Endothelial cell of umbilical vein (primary cell): Measurements from ENCODE around the gene WDR27. TPM values are rescaled to one million over a fixed set of nuclear protein-coding genes. Genes with fewer than 3 reads are reported as not detected.

Experiments
- BruUV-seq: library from RNA; stranded (reverse); fragments of 400-500 nt; replicated peaks from 2 replicates; lab custom pipeline; 2021; lab: Mats Ljungman, UMichigan
- CTCF ChIA-PET: fragments of 300-600, 350-600 bp; sonication (Branson Sonifier 250); formaldehyde crosslinking; loops from one replicate; lab custom pipeline; 2021; ENCODE audit warnings: antibody characterized with exemption, inconsistent platforms; lab: Charles Lee
- POLR2A ChIA-PET: fragments of 300-600, 350-600 bp; sonication (Branson Sonifier 250); formaldehyde crosslinking; loops from one replicate; lab custom pipeline; 2021; ENCODE audit warnings: antibody characterized with exemption, inconsistent platforms; lab: Charles Lee
- DNase-seq: peaks from one replicate; pipeline ENCODE4 v3.0.0-alpha.2; 2011; ENCODE audit warnings: low read depth, low spot score
- FAIRE-seq: peaks from 2 replicates; lab custom pipeline; 2011; peaks lifted over from hg19 to GRCh38; lab: Jason Lieb, UNC
- H2AFZ ChIP-seq: 2 replicates; pipeline ENCODE4 v1.6.0; 2012; ENCODE audit warnings: low read depth, low read length, control low read depth, inconsistent platforms
- H3K27ac ChIP-seq: 2 replicates; pipeline ENCODE4 v1.5.1; 2011; ENCODE audit warnings: low read depth, mild to moderate bottlenecking, control low read depth, low read length, moderate library complexity; ENCODE audit not compliant: insufficient read depth
- H3K27me3 ChIP-seq, 2 experiments: 2 replicates each; pipeline versions ENCODE4 v1.6.0 to v1.6.1; 2011; ENCODE audit warnings: low read length in 2 of 2, mixed read lengths in 1 of 2; ENCODE audit not compliant: control insufficient read depth in 2 of 2, insufficient read depth in 2 of 2
- H3K36me3 ChIP-seq, 2 experiments: 2 replicates in 1 of 2; 3 replicates in 1 of 2; pipeline ENCODE4 v1.5.1; 2011; ENCODE audit warnings: low read length in 2 of 2, mild to moderate bottlenecking in 1 of 2, moderate library complexity in 1 of 2; ENCODE audit not compliant: control insufficient read depth in 2 of 2, insufficient read depth in 2 of 2; ENCODE audit errors: extremely low read depth in 1 of 2
- H3K4me1 ChIP-seq: 3 replicates; pipeline ENCODE4 v1.5.1; 2011; ENCODE audit warnings: mild to moderate bottlenecking, low read length; ENCODE audit not compliant: control insufficient read depth, insufficient read depth; ENCODE audit errors: extremely low read depth
- H3K4me2 ChIP-seq: 2 replicates; pipeline ENCODE4 v1.6.1; 2011; ENCODE audit warnings: low read length, control low read depth, mixed read lengths; ENCODE audit not compliant: insufficient read depth
- H3K4me3 ChIP-seq, 3 experiments: fragments of 200-600 bp in 1 of 3; sonication (generic), shearing (Covaris generic) in 1 of 3; replicated peaks in 1 of 3; 2 replicates each; pipeline ENCODE4 v1.5.1; 2011 to 2016; ENCODE audit warnings: control low read depth in 3 of 3, low read length in 3 of 3, mild to moderate bottlenecking in 2 of 3, inconsistent platforms in 1 of 3, low read depth in 1 of 3, moderate library complexity in 1 of 3; ENCODE audit not compliant: insufficient read depth in 1 of 3
- H3K79me2 ChIP-seq: 2 replicates; pipeline ENCODE4 v1.6.0; 2012; ENCODE audit warnings: low read length, inconsistent platforms; ENCODE audit not compliant: control insufficient read depth, insufficient read depth
- H3K9ac ChIP-seq: replicated peaks from 2 replicates; pipeline ENCODE3; 2011; ENCODE audit warnings: low read length, control low read depth; ENCODE audit not compliant: insufficient read depth; ENCODE audit errors: extremely low read depth
- H3K9me1 ChIP-seq: replicated peaks from 3 replicates; pipeline ENCODE4 v1.6.0; 2011; ENCODE audit warnings: mild to moderate bottlenecking, low read length; ENCODE audit not compliant: control insufficient read depth, insufficient read depth; ENCODE audit errors: extremely low read depth
- H3K9me3 ChIP-seq: replicated peaks from 2 replicates; pipeline ENCODE4 v1.5.1; 2012; ENCODE audit warnings: low read length, inconsistent platforms; ENCODE audit not compliant: control insufficient read depth, insufficient read depth
- H4K20me1 ChIP-seq: replicated peaks from 2 replicates; pipeline ENCODE3; 2011; ENCODE audit warnings: mild to moderate bottlenecking, low read length; ENCODE audit not compliant: control insufficient read depth, insufficient read depth; ENCODE audit errors: extremely low read depth
- CTCF ChIP-seq, 2 donors: IDR thresholded peaks; 1 replicate in 1 of 2; 2 replicates in 1 of 2; pipeline ENCODE4 v1.5.1; 2011; ENCODE audit warnings: low read length in 2 of 2, mild to moderate bottlenecking in 2 of 2, moderate library complexity in 2 of 2, control low read depth in 1 of 2, inconsistent platforms in 1 of 2, low read depth in 1 of 2; ENCODE audit not compliant: insufficient read depth in 1 of 2; ENCODE audit errors: extremely low read depth in 1 of 2
- EZH2 ChIP-seq: IDR thresholded peaks from 2 replicates; pipeline ENCODE4 v1.6.1; 2012; ENCODE audit warnings: borderline replicate concordance, low read depth, mild to moderate bottlenecking, moderate library complexity, low read length, inconsistent platforms; ENCODE audit not compliant: severe bottlenecking
- FOS ChIP-seq: IDR thresholded peaks from 2 replicates; pipeline ENCODE4 v1.6.1; 2011; ENCODE audit warnings: mild to moderate bottlenecking, low read length, moderate library complexity, borderline replicate concordance; ENCODE audit not compliant: insufficient read depth
- GATA2 ChIP-seq: IDR thresholded peaks from 2 replicates; pipeline ENCODE4 v1.7.0; 2011; ENCODE audit warnings: low read depth, mild to moderate bottlenecking, moderate library complexity, mixed read lengths, low read length; ENCODE audit not compliant: insufficient read length, insufficient read depth
- JUN ChIP-seq: IDR thresholded peaks from 2 replicates; pipeline ENCODE4 v1.6.1; 2011; ENCODE audit warnings: borderline replicate concordance, low read depth; ENCODE audit not compliant: insufficient read length, insufficient read depth
- MAX ChIP-seq: IDR thresholded peaks from 2 replicates; pipeline ENCODE4 v1.6.1; 2011; ENCODE audit not compliant: insufficient read depth, insufficient read length
- MYC ChIP-seq: IDR thresholded peaks from one replicate; pipeline ENCODE4 v1.6.1; 2011; ENCODE audit warnings: mild to moderate bottlenecking, low read depth, low read length
- POLR2A ChIP-seq: IDR thresholded peaks from 2 replicates; pipeline ENCODE4 v1.6.1; 2012; ENCODE audit warnings: low read depth, mild to moderate bottlenecking, control low read depth, low read length
- POLR2AphosphoS5 ChIP-seq: IDR thresholded peaks from 2 replicates; pipeline ENCODE4 v1.6.1; 2012; ENCODE audit warnings: low read depth, mild to moderate bottlenecking, control low read depth, low read length, moderate library complexity; ENCODE audit not compliant: insufficient read depth
- dilution Hi-C: fragments of 300-500 bp; cut with MboI; formaldehyde crosslinking; loops from one replicate; pipeline ENCODE4 v1.15.0; 2019; ENCODE audit warnings: low sequenced_read_pairs; ENCODE audit not compliant: extremely low pct_ligation_motif_present
- intact Hi-C: fragments of 100-400 bp; cut with micrococcal nuclease; formaldehyde crosslinking; loops from one replicate; pipeline ENCODE4 v1.10.0; 2022
- polyA plus RNA-seq, 4 experiments: library from polyadenylated mRNA; depleted of rRNA in 3 of 4; stranded (reverse) in 3 of 4; unstranded in 1 of 4; fragments of >200 nt; gene quantifications; 2 replicates each; pipeline versions ENCODE4 v1.2.1 to v1.2.3, GENCODE V29; 2011 to 2012; ENCODE audit warnings: missing spikeins in 1 of 4
- total RNA-seq: library from RNA; stranded (reverse); gene quantifications from 2 replicates; pipeline ENCODE4 v1.2.3, GENCODE V29; 2021

The WDR27 gene
- total and polyA plus RNA-seq, 2 donors (not counting 3 experiments of a cell fraction or from before 2014, with no cell fraction given), result 60.1 to 69.7 TPM

DNA sequence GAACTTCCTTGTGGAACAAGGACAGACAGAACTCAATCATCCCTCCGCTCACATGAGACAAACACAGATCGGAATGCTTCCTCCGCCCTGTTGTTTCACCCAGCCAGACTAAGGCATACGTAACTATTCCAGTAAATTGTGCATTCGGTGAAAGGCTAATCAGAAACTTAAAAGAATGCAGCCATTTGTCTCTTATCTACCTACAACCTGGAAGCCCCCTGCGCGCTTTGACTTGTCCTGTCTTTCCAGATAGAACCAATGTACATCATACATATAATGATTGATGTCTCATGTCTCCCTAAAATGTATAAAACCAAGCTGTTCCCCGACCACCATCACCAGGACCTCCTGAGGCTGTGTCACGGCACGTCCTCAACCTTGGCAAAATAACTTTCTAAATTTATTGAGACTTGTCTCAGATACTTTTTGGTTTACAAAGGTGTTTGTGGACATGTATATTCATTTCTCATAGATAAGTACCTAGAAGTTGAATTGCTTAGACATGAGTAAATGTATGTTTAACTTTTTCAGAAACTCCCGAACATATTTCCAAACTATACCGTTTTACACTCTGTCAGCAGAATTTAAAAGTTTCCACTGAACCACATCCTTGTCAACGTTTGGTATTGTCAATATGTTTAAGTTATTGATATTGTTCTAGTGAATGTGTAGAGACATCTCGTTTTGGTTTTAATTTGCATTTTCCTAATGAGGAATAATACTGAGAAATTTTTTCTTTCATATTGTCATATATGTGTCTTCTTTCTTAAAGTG lies 250.6 kb downstream of the WDR27 start:
- dilution Hi-C loops, result no loop called here
- Histone ChIP-seq H3K27ac (no peak overlapping the region), H3K9ac (no peak overlapping the region), H3K4me3 (no peak overlapping the region), H3K9me1 (no peaks in the 10 kb centered on the region), H3K27me3 (no peaks in the 10 kb centered on the region), H3K4me1 (no peaks in the 10 kb centered on the region), H3K9me3 (no peaks in the 10 kb centered on the region), H3K36me3 (no peaks in the 10 kb centered on the region), H4K20me1 (no peaks in the 10 kb centered on the region), H3K79me2 (no peaks in the 10 kb centered on the region), H3K4me2 (no peak overlapping the region), H2AFZ (no peak overlapping the region)
- DNase-seq, result no peak
- intact Hi-C loops, result no loop called here
- CTCF ChIA-PET, result no interaction called here
- POLR2A ChIA-PET, result no interaction called here
- no peak for FAIRE-seq
- TF ChIP-seq EZH2, result no peak
- TF ChIP-seq CTCF (IDR thresholded peaks at IDR 0.05; ENCODE audit: extremely low read depth in 1 of 2, insufficient read depth in 1 of 2, low read depth in 1 of 2, low read length in 2 of 2), result no peak
- no peak for TF ChIP-seq FOS
- TF ChIP-seq POLR2A, result no peak
- TF ChIP-seq JUN, result no peak
- TF ChIP-seq MAX, result no peak
- no peak for TF ChIP-seq GATA2
- no peak for TF ChIP-seq MYC
- no peak for TF ChIP-seq POLR2AphosphoS5
- no TSS peak for BruUV-seq
